ENCODE data around the gene MOGAT1.

GRCh38 chr2:222709191-222709891 is 37.9 kb downstream of the MOGAT1 start:
- TF ChIP-seq FOXM1 (IDR thresholded peaks at IDR 0.05; ENCODE audit: low read depth) (no peak), MXI1 (IDR thresholded peaks at IDR 0.05; ENCODE audit: low read depth, low read length) (no peak), MAX (IDR thresholded peaks at IDR 0.05; ENCODE audit: low read depth) (no peak), JUND (IDR thresholded peaks at IDR 0.05) (no peak), POLR2AphosphoS5 (IDR thresholded peaks at IDR 0.05; ENCODE audit: low read depth, low read length) (no peak), GABPA (IDR thresholded peaks at IDR 0.05; ENCODE audit: low read depth) (no peak), NRF1 (IDR thresholded peaks at IDR 0.05; ENCODE audit: low read depth, low read length) (no peak), RAD21 (IDR thresholded peaks at IDR 0.05; ENCODE audit: low read length) (no peak)
- TF ChIP-seq, protein P1, sequence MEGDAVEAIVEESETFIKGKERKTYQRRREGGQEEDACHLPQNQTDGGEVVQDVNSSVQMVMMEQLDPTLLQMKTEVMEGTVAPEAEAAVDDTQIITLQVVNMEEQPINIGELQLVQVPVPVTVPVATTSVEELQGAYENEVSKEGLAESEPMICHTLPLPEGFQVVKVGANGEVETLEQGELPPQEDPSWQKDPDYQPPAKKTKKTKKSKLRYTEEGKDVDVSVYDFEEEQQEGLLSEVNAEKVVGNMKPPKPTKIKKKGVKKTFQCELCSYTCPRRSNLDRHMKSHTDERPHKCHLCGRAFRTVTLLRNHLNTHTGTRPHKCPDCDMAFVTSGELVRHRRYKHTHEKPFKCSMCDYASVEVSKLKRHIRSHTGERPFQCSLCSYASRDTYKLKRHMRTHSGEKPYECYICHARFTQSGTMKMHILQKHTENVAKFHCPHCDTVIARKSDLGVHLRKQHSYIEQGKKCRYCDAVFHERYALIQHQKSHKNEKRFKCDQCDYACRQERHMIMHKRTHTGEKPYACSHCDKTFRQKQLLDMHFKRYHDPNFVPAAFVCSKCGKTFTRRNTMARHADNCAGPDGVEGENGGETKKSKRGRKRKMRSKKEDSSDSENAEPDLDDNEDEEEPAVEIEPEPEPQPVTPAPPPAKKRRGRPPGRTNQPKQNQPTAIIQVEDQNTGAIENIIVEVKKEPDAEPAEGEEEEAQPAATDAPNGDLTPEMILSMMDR (IDR thresholded peaks at IDR 0.05), result no peak
- TF ChIP-seq, protein P2, sequence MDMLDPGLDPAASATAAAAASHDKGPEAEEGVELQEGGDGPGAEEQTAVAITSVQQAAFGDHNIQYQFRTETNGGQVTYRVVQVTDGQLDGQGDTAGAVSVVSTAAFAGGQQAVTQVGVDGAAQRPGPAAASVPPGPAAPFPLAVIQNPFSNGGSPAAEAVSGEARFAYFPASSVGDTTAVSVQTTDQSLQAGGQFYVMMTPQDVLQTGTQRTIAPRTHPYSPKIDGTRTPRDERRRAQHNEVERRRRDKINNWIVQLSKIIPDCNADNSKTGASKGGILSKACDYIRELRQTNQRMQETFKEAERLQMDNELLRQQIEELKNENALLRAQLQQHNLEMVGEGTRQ (IDR thresholded peaks at IDR 0.05; ENCODE audit: borderline replicate concordance, low read depth, low read length), result no peak

Measured in SK-N-SH (cell line).